Measurements from ENCODE around the gene MSL3.

- TF ChIP-seq, protein P1, sequence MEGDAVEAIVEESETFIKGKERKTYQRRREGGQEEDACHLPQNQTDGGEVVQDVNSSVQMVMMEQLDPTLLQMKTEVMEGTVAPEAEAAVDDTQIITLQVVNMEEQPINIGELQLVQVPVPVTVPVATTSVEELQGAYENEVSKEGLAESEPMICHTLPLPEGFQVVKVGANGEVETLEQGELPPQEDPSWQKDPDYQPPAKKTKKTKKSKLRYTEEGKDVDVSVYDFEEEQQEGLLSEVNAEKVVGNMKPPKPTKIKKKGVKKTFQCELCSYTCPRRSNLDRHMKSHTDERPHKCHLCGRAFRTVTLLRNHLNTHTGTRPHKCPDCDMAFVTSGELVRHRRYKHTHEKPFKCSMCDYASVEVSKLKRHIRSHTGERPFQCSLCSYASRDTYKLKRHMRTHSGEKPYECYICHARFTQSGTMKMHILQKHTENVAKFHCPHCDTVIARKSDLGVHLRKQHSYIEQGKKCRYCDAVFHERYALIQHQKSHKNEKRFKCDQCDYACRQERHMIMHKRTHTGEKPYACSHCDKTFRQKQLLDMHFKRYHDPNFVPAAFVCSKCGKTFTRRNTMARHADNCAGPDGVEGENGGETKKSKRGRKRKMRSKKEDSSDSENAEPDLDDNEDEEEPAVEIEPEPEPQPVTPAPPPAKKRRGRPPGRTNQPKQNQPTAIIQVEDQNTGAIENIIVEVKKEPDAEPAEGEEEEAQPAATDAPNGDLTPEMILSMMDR (conservative IDR thresholded peaks at IDR 0.05): no peak
- no peak for TF ChIP-seq EZH2 (IDR thresholded peaks at IDR 0.05; ENCODE audit: low read depth)
Measured at GRCh38 chrX:11813341-11813740, 55.3 kb downstream of the MSL3 start.

Data from PC-9 (cell line).